HPDE6-E6E7 (cell line): ENCODE measurements around the gene MYOF.
"Not testable (repeated sequence)": the region's sequence is repeated elsewhere in the genome, so short reads cannot be mapped to it uniquely, and the experiment has no call there.

Source experiments
- DNase-seq: peaks from one replicate; pipeline ENCODE4 v3.0.0; 2011; ENCODE audit warnings: missing footprints; ENCODE audit errors: extremely low spot score

MYOF gene

DNA sequence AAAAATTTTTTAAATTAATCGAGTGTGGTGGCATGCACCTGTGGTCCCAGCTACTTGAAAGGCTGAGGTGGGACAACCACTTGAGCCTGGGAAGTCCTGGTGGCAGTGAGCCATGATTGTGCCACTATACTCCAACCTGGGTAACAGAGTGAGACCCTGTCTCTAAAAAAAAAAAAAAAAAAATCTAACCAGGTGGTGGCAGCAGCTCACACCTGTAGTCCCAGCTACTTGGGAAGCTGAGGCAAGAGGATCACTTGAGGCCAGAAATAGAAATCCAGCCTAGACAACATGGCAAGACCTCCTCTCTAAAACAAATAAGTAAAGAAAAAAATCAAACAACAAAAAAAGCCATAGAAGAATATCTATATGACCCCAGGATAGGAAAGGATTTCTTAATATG is 3.6 kb upstream of the MYOF start:
- no peak for DNase-seq

DNA sequence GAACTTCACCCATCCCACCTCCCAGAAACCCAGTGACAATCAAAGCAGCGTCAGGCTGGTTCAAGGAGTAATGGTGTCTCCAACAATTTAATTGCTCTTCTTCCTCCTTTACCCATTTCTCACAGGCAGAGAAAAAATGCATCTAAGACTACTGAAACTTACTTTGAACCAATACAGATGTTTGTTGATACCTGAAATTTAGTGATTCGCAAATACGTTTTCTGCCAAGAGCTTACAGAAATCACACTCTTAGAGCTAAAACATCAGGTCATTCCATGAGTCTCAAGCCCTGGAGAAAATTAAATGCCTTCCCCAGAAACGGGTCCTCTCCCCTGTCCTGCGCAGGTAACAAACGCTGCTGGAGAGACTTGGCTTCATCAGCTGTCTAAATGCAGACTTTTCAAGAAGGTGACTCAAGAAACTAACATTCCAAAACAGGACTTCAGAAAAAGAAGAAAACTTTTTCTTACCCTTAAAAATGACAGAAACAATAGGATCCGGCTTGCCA is 443 bp downstream of the MYOF start:
- DNase-seq = no peak

DNA sequence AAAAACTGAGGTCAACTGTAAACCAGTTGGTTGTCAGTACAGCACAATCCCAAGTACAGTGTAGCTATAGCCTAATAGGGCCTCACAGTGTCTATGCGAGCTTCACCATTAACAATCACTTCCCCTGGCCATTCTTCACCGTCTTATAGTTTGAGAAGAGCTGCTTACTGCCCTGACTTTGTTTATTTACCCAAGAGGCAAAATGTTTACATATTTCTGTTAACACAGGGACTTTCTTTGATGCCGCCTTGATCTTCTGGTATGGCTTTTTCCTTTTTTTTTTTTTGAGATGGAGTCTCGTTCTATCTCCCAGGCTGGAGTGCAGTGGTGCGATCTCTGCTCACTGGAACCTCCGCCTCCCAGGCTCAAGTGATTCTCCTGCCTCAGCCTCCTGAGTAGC is 3.3 kb downstream of the MYOF start:
- DNase-seq = no peak

DNA sequence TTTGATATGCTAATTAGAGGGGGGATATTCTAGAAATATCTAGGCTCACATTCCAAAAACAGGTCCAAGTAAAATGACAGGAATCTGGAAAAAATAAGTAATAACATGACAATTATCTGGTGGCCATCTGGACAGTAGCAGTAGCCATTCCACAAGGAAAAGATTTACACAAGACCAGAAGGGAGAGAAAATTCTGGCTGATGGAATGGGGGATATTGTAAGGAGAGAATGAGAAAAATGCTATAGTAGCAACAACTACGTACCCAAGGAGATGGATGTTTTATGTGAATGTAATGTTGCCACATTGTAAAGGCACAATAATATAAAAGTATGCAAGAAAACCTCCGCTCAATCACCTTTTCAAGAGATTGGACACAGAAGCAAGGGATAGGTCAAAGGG is 5.4 kb downstream of the MYOF start:
- DNase-seq = no peak

DNA sequence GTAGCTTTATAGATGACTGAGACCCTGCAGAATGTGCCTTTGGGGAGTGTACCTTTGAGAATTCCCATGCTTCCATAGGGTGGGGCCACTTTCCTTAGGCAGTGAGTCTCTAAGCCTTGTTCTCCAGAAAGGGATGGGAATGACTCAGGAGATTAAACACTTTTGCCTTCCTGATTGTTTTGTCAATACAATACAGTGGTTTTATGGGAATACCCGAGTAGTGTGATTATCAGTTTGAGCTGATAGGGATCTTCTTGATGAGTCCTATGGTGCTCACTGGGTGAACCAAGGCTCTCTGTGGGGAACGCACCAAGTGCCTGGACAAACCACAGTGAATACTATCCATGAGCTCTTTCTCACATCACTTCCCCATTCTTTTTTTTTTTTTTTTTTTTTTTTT is 6.3 kb downstream of the MYOF start:
- DNase-seq = no peak

DNA sequence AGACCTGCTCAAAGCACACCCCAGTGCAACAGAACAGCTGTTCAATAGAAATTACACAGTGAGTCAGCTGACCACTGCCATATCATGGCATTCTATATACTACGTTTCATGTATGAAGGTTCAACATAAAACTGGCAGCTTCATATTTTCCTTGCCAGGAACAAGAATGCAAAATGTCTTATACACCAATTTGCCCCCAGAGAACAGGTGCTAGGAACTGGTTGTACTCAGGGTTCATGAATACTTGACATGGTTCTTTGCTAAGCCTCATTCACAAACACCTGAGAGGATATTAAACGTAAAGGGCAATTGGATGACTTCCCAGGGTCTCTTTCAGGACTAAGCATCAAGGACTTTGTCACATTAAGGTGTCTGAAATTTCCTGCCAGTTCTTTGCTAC is 6.9 kb downstream of the MYOF start:
- no peak for DNase-seq

DNA sequence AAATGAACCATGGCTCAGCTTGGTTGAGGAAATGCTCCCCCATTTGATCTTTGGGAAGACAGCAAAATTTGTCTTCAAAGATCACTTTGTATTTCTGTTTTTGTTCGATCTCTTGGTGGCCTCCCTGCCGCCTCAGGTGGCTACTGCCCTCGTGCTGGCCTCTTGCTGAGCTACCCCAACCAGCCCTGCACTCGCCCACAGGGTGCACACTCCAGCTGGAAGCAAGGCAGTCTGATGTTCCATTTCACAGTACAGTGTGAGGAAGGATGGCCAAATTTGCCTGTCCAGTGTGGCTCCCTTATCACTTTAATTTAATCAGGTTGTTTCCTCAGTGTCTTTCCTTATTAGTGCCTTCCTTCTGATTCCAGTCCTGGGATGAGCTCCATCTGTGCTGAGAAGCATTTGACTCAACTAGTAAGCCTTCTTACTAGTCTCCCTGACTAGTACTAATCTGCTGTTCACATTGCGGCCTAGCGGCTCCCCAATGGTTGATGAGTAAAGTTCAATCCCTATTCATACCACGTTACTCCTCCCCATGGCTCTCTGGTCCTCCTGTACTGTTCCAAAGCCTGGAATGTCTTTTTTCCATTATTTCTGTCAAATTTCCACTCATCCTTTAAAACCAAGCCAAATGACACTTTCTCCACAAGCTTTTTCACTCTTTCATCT is 8.2 kb downstream of the MYOF start:
- no peak for DNase-seq

DNA sequence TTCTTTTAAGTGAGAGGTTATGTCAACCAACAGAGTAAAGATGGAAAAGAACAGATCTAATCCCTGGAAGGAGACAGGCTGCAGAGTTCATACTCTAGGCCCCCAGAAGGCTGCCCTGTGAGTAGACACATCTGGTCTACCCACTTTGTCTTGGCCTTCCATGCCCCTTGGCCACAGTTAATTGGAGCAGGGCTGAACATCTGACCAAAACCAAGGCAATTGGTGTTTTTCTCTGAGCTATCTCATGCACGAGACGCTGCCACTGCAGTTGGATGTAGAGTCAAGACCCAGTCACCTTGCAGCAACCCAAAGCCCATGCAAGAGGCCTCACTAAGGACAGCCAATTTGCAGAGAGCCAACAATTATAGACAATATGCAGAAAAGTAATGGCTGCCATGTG is 9.0 kb downstream of the MYOF start:
- DNase-seq = no peak

DNA sequence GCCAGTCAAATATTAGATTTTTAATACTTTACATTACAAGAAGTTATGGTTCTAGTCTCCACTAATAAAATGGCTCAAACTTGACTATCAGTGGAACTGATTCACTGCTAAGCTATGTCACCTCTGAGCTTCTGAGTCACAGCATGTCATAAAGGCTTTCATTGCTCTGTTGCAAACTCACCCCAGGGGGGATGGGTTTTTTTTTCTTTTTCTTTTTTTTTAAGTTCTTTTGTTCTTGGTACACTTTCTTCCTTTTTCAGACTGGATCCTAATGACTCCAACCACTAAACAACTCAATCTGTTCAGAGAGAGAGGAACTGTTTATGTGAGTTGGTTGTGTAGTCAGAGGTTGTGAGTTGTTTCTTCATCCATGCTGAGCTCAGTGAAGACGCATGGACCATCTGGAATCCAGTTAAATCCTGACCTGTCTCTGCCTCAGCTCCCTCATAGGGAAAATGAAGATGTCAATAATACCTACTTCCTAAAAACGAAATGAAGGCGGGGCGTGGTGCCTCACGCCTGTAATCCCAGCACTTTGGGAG is 11.0 kb downstream of the MYOF start:
- DNase-seq = peak; percentile 66

DNA sequence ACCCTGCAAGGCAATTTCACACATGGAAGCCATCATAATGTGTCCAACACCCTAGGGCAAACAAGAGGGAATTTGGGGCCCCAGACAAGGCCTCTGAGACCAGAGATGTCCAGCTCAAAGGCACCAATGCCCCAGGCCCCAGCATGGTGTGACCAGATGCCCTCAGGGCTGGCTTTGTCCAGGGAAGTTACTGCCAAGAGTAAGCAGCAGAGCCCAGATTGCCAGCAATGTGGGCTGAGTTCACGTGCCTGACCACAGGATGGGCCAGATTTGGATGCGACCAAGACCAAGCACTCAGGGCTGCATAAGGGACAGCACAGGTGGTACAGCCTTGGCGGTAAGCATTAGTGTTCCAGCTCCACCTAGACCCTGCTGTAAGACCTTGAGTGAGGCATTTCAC is 12.7 kb downstream of the MYOF start:
- no peak for DNase-seq

DNA sequence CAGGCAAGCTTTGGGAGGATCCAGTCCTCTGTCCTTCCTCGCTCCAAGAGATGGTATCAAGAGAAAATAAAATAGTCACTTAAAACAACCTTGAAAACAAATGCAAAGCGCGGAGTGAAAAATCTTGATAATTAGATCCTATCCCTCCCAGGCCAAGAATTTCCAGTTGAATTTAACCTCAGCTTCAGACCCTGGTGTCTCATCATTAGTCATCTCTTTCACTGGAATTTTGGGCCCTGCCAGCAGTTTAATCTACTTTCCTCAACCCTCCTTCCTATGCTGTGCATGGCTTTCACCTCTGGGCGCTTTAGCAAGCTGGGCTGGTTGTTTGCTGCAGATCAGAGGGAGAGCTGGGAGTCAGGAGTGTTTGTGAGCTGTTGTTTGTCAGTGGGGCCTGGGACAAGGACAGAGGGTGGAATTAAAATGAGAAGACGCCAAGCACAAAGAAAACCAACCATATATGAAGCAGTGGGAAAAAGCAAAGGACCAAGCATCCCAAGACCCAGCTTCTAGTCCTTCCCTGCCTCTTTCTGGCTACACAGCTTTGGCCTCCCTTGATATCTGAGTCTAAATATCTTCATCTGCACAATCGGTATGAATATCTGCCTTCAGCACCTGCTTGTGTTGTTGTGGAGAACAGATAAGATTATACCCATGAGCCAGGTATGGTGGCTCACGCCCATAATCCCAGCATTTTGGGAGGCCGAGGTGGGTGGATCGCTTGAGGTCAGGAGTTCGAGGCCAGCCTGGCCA is 13.5 kb downstream of the MYOF start:
- peak; percentile 88 for DNase-seq

DNA sequence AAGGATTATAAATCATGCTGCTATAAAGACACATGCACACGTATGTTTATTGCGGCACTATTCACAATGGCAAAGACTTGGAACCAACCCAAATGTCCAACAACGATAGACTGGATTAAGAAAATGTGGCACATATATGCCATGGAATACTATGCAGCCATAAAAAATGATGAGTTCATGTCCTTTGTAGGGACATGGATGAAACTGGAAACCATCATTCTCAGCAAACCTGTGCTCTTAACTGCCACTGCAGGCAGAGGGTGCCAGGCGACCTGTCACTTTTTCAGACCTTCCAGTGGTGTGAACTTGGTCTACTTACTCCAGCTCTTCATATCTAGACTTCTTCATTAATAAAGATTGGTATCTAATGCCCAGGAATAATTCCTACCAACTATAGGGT is 14.5 kb downstream of the MYOF start:
- not testable (repeated sequence) for DNase-seq

DNA sequence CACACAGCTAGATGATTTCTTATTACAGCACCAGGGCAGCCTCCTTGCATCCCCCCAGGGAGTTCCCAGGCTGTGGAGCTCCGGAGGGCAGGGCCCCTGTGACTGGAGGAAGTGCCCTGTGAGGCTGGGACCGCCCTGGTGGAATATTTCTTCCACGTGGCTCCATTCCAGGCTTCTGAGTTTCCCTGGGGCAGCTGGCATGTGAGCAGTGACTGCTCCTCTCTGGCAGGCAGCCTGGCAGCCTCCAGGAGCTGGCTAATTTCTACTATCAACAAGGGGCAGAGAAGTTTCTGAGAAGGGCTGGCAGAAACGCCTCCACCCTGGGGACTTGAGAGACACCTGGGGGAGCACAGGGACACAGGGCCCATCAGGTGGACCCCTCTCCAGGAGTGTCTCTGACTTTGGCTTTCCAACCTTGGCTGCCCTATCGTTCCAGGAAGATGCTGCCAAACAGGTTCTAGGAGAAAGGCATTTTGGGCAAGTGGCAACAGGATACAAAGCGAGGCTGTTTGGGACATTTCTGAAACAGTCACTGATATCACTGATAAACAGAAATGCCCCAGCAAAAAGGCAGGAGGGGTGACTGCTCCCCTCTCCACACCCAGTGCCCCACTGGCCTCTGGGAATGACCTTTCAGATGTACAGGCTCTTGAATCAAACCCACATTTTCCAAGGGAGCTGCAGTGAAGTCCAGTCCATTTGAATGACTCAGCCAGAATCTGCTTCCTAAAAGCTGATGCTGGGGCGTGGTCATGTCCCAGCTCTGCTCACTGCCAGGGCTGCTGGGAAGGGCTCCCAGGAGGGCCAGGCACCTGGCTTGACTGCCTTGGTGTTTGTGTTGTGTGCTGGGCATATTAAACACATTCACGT is 16.1 kb downstream of the MYOF start:
- peak; percentile 88 for DNase-seq

DNA sequence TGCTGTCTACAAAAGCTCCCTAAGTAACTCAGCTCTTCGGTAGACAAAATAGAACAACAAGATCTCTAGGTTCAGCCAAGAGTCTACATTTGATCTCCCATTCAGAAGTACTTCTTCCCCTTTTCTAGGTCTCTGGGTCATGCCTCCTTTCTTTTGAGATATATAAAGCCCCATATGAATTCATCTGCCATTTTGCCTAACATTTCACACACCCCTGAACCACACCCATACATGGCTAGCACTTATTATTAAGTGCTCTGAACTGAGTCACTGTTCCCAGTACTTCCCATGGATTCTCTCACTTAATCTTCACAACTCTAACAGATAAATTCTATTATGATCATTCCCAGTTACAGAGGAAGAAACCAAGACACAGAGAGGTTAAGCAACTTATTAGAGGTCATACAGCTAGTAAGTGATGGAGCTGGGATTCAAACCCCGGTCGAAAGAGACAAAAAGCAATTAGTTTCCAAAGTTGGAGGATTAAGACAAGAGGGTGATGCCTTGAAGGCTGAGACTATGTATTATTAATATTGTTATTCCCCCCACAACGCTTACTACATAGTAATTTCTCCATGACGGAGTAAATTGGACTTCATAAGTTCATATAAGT is 17.3 kb downstream of the MYOF start:
- no peak for DNase-seq

DNA sequence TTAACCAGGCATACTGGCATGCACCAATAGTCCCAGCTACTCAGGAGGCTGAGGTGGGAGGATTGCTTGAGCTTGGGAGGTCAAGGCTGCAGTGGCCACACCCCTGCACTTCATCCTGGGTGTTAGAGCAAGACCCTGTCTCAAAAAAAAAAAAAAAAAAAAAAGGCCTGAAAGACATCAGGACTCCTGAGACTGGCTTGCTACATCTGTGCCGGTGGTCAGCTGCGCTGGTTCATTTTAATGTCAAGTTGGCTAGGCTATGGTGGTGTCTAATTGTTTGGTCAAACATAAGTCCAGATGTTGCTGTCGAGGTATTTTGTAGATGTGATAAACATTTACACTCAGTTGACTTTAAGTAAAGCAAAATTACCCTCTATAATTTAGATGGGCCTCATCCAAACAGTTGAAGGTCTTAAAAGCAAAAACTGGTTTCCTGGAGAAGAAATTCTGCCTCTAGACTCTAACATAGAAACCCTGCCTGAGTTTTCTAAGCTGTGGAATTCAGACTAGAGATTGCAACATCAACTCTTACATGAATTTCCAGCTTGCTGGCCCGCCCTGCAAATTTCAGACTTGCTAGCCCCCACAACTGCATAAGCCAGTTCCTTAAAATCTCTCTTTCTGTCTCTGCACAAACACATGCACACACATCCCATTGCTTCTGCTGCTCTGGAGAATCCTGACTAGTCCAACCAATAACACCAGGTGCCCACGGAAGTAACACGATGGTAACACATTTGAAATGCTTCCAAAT is 18.2 kb downstream of the MYOF start:
- no peak for DNase-seq

DNA sequence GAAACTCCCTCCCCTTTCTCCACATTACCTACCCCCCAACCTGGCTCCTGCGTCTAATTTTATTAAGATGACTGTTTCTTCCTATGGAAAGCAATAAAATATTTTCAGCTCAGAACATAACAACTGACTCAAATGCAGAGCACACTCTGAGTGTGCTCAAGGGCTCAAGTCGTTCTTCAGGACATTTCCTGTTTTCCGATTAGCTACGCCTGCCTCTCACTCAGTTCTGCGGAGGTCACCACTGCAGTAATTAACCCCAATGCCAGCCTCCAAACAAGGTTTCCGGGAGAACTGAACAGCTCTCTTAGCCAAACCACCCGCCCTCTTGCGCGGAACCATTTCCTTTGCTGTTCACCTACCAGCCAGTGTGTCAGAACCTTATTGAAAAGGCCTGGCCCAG is 19.3 kb downstream of the MYOF start:
- no peak for DNase-seq

DNA sequence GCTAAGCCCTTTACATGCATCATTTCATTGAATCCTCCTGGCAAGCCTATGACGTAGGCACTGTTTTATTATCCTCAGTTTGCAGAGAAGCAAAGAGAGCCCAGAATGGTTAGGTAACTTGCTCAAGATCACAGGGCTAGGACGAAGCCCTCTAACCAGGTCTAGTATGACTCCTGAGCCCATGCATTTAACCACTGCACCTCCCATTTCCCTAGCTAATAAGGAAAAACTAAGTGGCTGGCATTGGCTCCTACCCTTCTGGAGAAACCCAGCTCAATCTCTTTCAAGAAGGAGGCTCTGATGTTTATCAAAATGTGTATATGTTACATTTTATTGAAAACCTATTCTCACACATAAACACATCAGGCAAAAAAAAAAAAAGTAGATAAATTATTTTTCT is 19.8 kb downstream of the MYOF start:
- no peak for DNase-seq

DNA sequence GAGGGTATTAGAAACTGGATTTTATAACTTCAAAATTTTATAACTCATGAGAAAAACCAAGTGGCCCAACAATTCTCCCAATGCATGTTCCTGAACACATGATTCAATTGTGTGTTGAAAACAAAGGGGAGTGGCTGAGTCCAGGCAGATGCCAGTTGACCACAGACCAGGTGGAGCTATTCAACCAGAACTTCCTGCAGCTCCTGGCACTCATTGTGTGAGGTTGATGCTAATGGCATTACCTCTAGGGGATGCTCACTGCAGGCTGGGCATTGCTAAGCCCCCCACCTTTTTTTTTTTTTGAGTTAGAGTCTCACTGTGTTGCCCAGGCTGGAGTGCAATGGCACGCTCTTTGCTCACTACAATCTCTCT is 20.3 kb downstream of the MYOF start:
- DNase-seq = no peak

DNA sequence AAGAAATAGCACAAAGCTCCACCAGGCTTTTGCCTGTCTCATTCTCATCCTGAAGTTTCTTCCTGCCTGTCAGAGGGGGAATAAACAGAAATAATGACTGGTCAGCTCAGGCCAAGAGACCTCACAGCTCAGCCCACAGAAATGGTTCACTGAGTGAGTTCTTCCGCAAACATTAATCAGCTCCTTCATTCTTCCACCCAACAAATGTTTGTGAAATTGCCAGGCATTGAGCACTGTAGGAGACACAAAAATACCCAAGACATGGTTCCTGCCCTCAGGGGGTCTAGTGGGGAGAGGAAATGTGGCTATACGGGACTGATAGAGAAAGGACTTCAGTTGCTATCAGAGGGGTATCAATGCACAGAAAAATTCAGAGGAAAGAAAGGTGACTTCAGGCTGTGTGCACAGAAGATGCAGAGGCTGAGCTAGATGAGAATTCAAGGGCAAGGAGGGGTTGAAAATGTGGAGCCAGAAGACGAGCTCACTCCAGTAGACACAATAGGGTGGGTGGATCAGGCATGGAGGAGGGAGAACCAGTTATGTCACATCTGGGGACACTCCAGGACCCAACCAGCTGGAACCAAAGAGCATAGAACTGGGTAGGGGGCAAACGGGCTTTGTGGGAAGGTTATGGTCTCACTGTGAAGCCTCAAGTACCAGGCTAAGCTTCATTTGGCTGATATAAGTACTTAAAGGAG is 20.9 kb downstream of the MYOF start:
- DNase-seq = no peak

DNA sequence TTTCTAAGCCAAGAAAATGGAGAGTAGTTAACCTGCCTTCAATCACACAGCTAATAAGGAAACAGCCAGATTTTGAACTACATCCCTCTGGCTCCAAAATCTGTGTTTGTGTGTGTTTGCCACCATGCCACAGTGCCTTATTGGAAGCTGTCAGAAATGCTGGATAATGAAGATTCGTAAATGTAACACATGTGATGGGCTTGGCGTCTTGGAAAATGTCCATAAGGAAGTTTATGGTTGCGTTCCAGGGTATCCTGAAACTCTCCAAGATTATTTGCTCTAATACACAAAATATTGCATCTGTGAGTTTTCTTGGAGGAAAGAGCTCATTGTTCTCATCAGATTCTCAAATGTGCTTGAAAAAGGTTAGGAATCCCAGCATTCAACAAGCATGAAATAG is 22.7 kb downstream of the MYOF start:
- DNase-seq = no peak
